K562 (cell line): ENCODE measurements around the gene BNIP5. TPM values are rescaled to one million over a fixed set of nuclear protein-coding genes. Genes with fewer than 3 reads are reported as not detected.

Experiments
- CCNT2 ChIP-seq: IDR thresholded peaks from 2 replicates; pipeline ENCODE4 v1.6.1; 2011; ENCODE audit warnings: borderline replicate concordance, low read depth, mild to moderate bottlenecking, moderate library complexity, mixed read lengths, low read length; ENCODE audit not compliant: insufficient read length; ENCODE audit errors: extremely low read depth
- CTBP1 ChIP-seq: fragments of 450-650 bp; IDR thresholded peaks from 2 replicates; pipeline ENCODE4 v1.6.1; 2016; ENCODE audit warnings: borderline replicate concordance
- L3MBTL2 ChIP-seq: fragments of 450-650 bp; IDR thresholded peaks from 2 replicates; pipeline ENCODE4 v1.6.1; 2016; ENCODE audit warnings: mild to moderate bottlenecking, moderate library complexity
- MCM5 ChIP-seq: fragments of 450-650 bp; IDR thresholded peaks from 2 replicates; pipeline ENCODE4 v1.6.1; 2016; ENCODE audit warnings: low read depth
- MIER1 ChIP-seq: fragments of 450-650 bp; IDR thresholded peaks from 2 replicates; pipeline ENCODE4 v1.6.1; 2016; ENCODE audit warnings: antibody characterized with exemption, mild to moderate bottlenecking, low read depth
- MYC ChIP-seq, 2 experiments: fragments of 250-450 bp in 1 of 2; sonication (Bioruptor Pico) in 1 of 2; IDR thresholded peaks; 2 replicates each; pipeline versions ENCODE4 v1.5.1 to v1.6.1; 2012 to 2021; ENCODE audit warnings: low read depth in 2 of 2, borderline replicate concordance in 1 of 2, improper control_type of control experiment in 1 of 2, low read length in 1 of 2, mild to moderate bottlenecking in 1 of 2, moderate library complexity in 1 of 2
- NKRF ChIP-seq: fragments of 450-650 bp; IDR thresholded peaks from 2 replicates; pipeline ENCODE4 v1.6.1; 2016; ENCODE audit warnings: borderline replicate concordance
- PHTF2 ChIP-seq: fragments of 250-450 bp; sonication (Bioruptor Pico); IDR thresholded peaks from 2 replicates; pipeline ENCODE4 v1.5.0; 2021; ENCODE audit warnings: mild to moderate bottlenecking
- POLR2G ChIP-seq: fragments of 200-400 bp; formaldehyde crosslinking; IDR thresholded peaks from 2 replicates; pipeline ENCODE4 v1.6.1; 2017; ENCODE audit warnings: low read depth, mild to moderate bottlenecking, antibody characterized with exemption, low read length, moderate library complexity
- POLR2H ChIP-seq: IDR thresholded peaks from 2 replicates; pipeline ENCODE4 v1.6.1; 2016; ENCODE audit warnings: missing genetic modification characterization, low read depth, mild to moderate bottlenecking, control low read depth, missing compliant biosample characterization, moderate library complexity
- RB1 ChIP-seq: fragments of 450-650 bp; IDR thresholded peaks from 2 replicates; pipeline ENCODE4 v1.6.1; 2017; ENCODE audit warnings: low read depth, mild to moderate bottlenecking
- RBM22 ChIP-seq: fragments of 200-400 bp; formaldehyde crosslinking; IDR thresholded peaks from 2 replicates; pipeline ENCODE4 v1.6.1; 2018; ENCODE audit warnings: low read length, low read depth; ENCODE audit not compliant: poor library complexity, severe bottlenecking
- SLC30A9 ChIP-seq: fragments of 250-450 bp; sonication (Bioruptor Pico); IDR thresholded peaks from 2 replicates; pipeline ENCODE4 v1.8.0; 2022; ENCODE audit warnings: mild to moderate bottlenecking, moderate library complexity
- TCF15 ChIP-seq: fragments of 250-450 bp; sonication (Bioruptor Pico); IDR thresholded peaks from 2 replicates; pipeline ENCODE4 v1.8.0; 2022; ENCODE audit warnings: moderate library complexity, mild to moderate bottlenecking, inconsistent platforms
- USF2 ChIP-seq: sonication (generic); formaldehyde crosslinking; IDR thresholded peaks from 2 replicates; pipeline ENCODE4 v1.5.0; 2020; ENCODE audit warnings: missing genetic modification reagents
- ZC3H8 ChIP-seq: fragments of 450-650 bp; IDR thresholded peaks from 2 replicates; pipeline ENCODE4 v1.6.1; 2017
- ZFP1 ChIP-seq: fragments of 450-650 bp; formaldehyde crosslinking; IDR thresholded peaks from 2 replicates; pipeline ENCODE4 v1.4.0; 2020; ENCODE audit warnings: mild to moderate bottlenecking, mixed read lengths
- ZNF354B ChIP-seq: fragments of 250-450 bp; sonication (Bioruptor Pico); IDR thresholded peaks from 2 replicates; pipeline ENCODE4 v1.4.0; 2020
- ZNF507 ChIP-seq: conservative IDR thresholded peaks from 2 replicates; pipeline ENCODE4 v1.6.1; 2017; ENCODE audit warnings: missing genetic modification characterization, missing compliant biosample characterization
- ZNF551 ChIP-seq: fragments of 250-450 bp; sonication (Bioruptor Pico); IDR thresholded peaks from 2 replicates; pipeline ENCODE4 v1.5.0; 2021; ENCODE audit warnings: mild to moderate bottlenecking, moderate library complexity
- ZNF740 ChIP-seq, 3 experiments: fragments of 200-800 bp in 1 of 3; sonication (Bioruptor generic) in 1 of 3; sonication (generic) in 1 of 3; formaldehyde crosslinking in 1 of 3; IDR thresholded peaks; 2 replicates each; pipeline versions ENCODE4 v1.6.1 to v1.8.0; 2016 to 2022; ENCODE audit warnings: mild to moderate bottlenecking in 2 of 3, missing compliant biosample characterization in 2 of 3, missing genetic modification characterization in 2 of 3, missing genetic modification reagents in 1 of 3
- polyA plus RNA-seq, 8 experiments: library from polyadenylated mRNA; depleted of rRNA in 4 of 8; stranded (reverse) in 5 of 8; unstranded in 3 of 8; fragments of >200 nt; fragmentation: Nextera tagmentation in 2 of 8; fragmentation: Illumina TruSeq in 1 of 8; extraction: Ambion mirVana in 2 of 8; extraction: Trizol in 1 of 8; gene quantifications; 2 replicates each; pipeline versions ENCODE4 v1.2.1 to v1.2.3, GENCODE V29; 2011 to 2014; ENCODE audit warnings: inconsistent platforms in 1 of 8, missing spikeins in 1 of 8
- total RNA-seq, 7 experiments: library from RNA; depleted of rRNA in 6 of 7; stranded (reverse); fragments of >200 nt in 6 of 7; fragmentation: Illumina TruSeq in 2 of 7; extraction: Trizol in 2 of 7; gene quantifications; 2 replicates each; pipeline versions ENCODE4 v1.2.1 to v1.2.3, GENCODE V29; 2011 to 2021; ENCODE audit warnings: low replicate concordance in 1 of 7
- TF ChIP-seq, protein P1 (sequence below): fragments of 450-650 bp; IDR thresholded peaks from 2 replicates; pipeline ENCODE4 v1.6.1; 2016; ENCODE audit warnings: low read depth, mild to moderate bottlenecking, moderate library complexity

BNIP5 gene
- total and polyA plus RNA-seq, 9 of the 15 experiments (the other 6 are each of a cell fraction or from before 2014, with no cell fraction given): not detected

GRCh38 chr6:36350681-36351571 is 14.2 kb upstream of the BNIP5 start (continued):
- TF ChIP-seq TCF15 (no peak), ZC3H8 (no peak), L3MBTL2 (peak; percentile 98), SLC30A9 (CRISPR knock-in tag) (no peak), MIER1 (no peak), PHTF2 (CRISPR knock-in tag) (no peak), MCM5 (no peak), CTBP1 (peak; percentile 99), ZFP1 (CRISPR knock-in tag) (no peak), RB1 (peak; percentile 98), ZNF507 (tag) (no peak), MYC (IDR thresholded peaks at IDR 0.05; ENCODE audit: low read depth, low read length) (peak; percentile 66), MYC (CRISPR knock-in tag; IDR thresholded peaks at IDR 0.05; ENCODE audit: borderline replicate concordance, low read depth) (no peak), ZNF551 (CRISPR knock-in tag) (no peak), ZNF354B (CRISPR knock-in tag) (peak; percentile 41; the same call in 1 of the 2 replicates), CCNT2 (peak; percentile 85), POLR2G (no peak), USF2 (no peak), ZNF740 (CRISPR knock-in tag; IDR thresholded peaks at IDR 0.05) (no peak), ZNF740 (tag; IDR thresholded peaks at IDR 0.05) (no peak), POLR2H (tag) (no peak), NKRF (0 out of 2 replicates have a peak, but pooled peaks have one; percentile 28), RBM22 (no peak)
- TF ChIP-seq, protein P1, sequence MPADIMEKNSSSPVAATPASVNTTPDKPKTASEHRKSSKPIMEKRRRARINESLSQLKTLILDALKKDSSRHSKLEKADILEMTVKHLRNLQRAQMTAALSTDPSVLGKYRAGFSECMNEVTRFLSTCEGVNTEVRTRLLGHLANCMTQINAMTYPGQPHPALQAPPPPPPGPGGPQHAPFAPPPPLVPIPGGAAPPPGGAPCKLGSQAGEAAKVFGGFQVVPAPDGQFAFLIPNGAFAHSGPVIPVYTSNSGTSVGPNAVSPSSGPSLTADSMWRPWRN: peak; percentile 97
